Stimulated activated CD8-positive, alpha-beta memory T cell treated with anti-CD3 and anti-CD28 coated beads, Interleukin-15, amount 100 ng/mL, for 4 hours (primary cell): ENCODE results near the gene MCOLN1.

Experiments used
- DNase-seq, 2 donors: peaks; one replicate each; pipeline ENCODE4 v3.0.0-alpha.2; 2020; ENCODE audit warnings: low read depth in 2 of 2

MCOLN1 gene

GRCh38 chr19:7502552-7502951, 19.9 kb upstream of the MCOLN1 start:
- no peak for DNase-seq

- no peak for DNase-seq
Observed at GRCh38 chr19:7504684-7505083, 17.7 kb upstream of the MCOLN1 start.

- DNase-seq = no peak
Observed at GRCh38 chr19:7505288-7505681, 17.1 kb upstream of the MCOLN1 start.

- DNase-seq = no peak
Observed at GRCh38 chr19:7505682-7506384, 16.6 kb upstream of the MCOLN1 start.

GRCh38 chr19:7506385-7507328, 15.8 kb upstream of the MCOLN1 start:
- DNase-seq = no peak

GRCh38 chr19:7507884-7508283, 14.5 kb upstream of the MCOLN1 start:
- no peak for DNase-seq

- DNase-seq = no peak
Observed at GRCh38 chr19:7509625-7510024, 12.8 kb upstream of the MCOLN1 start.

- DNase-seq = no peak
Observed at GRCh38 chr19:7512400-7512851, 10.0 kb upstream of the MCOLN1 start.

GRCh38 chr19:7513809-7514642, 8.4 kb upstream of the MCOLN1 start:
- DNase-seq = no peak

GRCh38 chr19:7515110-7515644, 7.2 kb upstream of the MCOLN1 start:
- DNase-seq = no peak

- no peak for DNase-seq
Observed at GRCh38 chr19:7515645-7516151, 6.7 kb upstream of the MCOLN1 start, which contains the start of gene ZNF358. Gene ZNF358 (plus strand): TSS chr19:7516103. CDS start chr19:7519243, 3,140 bp downstream.

GRCh38 chr19:7516333-7516732, 6.1 kb upstream of the MCOLN1 start:
- DNase-seq = no peak

- DNase-seq = no peak
Observed at GRCh38 chr19:7516878-7517277, 5.5 kb upstream of the MCOLN1 start.

- DNase-seq = no peak
Observed at GRCh38 chr19:7519361-7520130, 2.9 kb upstream of the MCOLN1 start.

- DNase-seq = no peak
Observed at GRCh38 chr19:7520131-7521051, 2.0 kb upstream of the MCOLN1 start.

- DNase-seq = no peak
Observed at GRCh38 chr19:7521551-7522071, 813 bp upstream of the MCOLN1 start.

GRCh38 chr19:7522923-7523667, 671 bp downstream of the MCOLN1 start:
- DNase-seq = no peak

GRCh38 chr19:7524523-7524922, 2.1 kb downstream of the MCOLN1 start:
- DNase-seq = no peak
